Stomach (tissue), 4 donors: ENCODE results near the gene NCAPD2.

ENCODE experiments used
- POLR2AphosphoS5 ChIP-seq, 3 donors: sonication (generic); formaldehyde crosslinking; IDR thresholded peaks; one replicate each; pipeline ENCODE4 v1.6.1; 2016; ENCODE audit warnings: antibody characterized with exemption in 3 of 3
- TF ChIP-seq, protein P1 (sequence below), 7 experiments: fragments of 450-650 bp in 4 of 7; fragments of 200-600 bp in 3 of 7; sonication (generic) in 3 of 7; IDR thresholded peaks; one replicate each; pipeline ENCODE4 v1.5.1; 2016 to 2019; ENCODE audit warnings: antibody characterized with exemption in 7 of 7, control low read depth in 2 of 7, mild to moderate bottlenecking in 1 of 7

GRCh38 chr12:6547566-6547965, 53.7 kb downstream of the NCAPD2 start:
- TF ChIP-seq, protein P1, sequence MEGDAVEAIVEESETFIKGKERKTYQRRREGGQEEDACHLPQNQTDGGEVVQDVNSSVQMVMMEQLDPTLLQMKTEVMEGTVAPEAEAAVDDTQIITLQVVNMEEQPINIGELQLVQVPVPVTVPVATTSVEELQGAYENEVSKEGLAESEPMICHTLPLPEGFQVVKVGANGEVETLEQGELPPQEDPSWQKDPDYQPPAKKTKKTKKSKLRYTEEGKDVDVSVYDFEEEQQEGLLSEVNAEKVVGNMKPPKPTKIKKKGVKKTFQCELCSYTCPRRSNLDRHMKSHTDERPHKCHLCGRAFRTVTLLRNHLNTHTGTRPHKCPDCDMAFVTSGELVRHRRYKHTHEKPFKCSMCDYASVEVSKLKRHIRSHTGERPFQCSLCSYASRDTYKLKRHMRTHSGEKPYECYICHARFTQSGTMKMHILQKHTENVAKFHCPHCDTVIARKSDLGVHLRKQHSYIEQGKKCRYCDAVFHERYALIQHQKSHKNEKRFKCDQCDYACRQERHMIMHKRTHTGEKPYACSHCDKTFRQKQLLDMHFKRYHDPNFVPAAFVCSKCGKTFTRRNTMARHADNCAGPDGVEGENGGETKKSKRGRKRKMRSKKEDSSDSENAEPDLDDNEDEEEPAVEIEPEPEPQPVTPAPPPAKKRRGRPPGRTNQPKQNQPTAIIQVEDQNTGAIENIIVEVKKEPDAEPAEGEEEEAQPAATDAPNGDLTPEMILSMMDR (IDR thresholded peaks at IDR 0.05): no peak
- TF ChIP-seq POLR2AphosphoS5 (IDR thresholded peaks at IDR 0.05): no peak
